Jurkat, Clone E6-1 (cell line): ENCODE data around the gene NLRP11. TPM values are rescaled to one million over a fixed set of nuclear protein-coding genes. Genes with fewer than 3 reads are reported as not detected.

Experiments
- DNase-seq: peaks from one replicate; pipeline ENCODE4 v3.0.0-alpha.2; 2011; ENCODE audit warnings: low read depth, low spot score
- H3K4me3 ChIP-seq: 2 replicates; pipeline ENCODE4 v1.5.1; 2011; ENCODE audit warnings: mild to moderate bottlenecking, low read length, control low read depth, moderate library complexity
- polyA plus RNA-seq: library from polyadenylated mRNA; unstranded; fragments of >200 nt; gene quantifications from one replicate; pipeline ENCODE4 v1.2.1, GENCODE V29; 2012; ENCODE audit warnings: missing spikeins; ENCODE audit not compliant: insufficient read length, insufficient read depth

NLRP11 gene
- polyA plus RNA-seq = not detected

GRCh38 chr19:55831846-55832245 lies at the start of gene NLRP11:
NLRP11 (minus strand) TSS chr19:55831999; CDS start chr19:55818174, 13,825 bp downstream.
- DNase-seq = no peak

GRCh38 chr19:55877211-55877610 lies 45.4 kb upstream of the NLRP11 start:
- no peak for DNase-seq
- no peak overlapping the region for H3K4me3 ChIP-seq

More at GRCh38 chr19:55831846-55832245, at the start of gene NLRP11:
- no peak within 1 kb of the TSS for H3K4me3 ChIP-seq

- no peak for DNase-seq
Measured at GRCh38 chr19:55870736-55871135, 38.9 kb upstream of the NLRP11 start.

GRCh38 chr19:55867101-55867500 lies 35.3 kb upstream of the NLRP11 start:
- no peak for DNase-seq
- H3K4me3 ChIP-seq = no peak overlapping the region

More at GRCh38 chr19:55870736-55871135, 38.9 kb upstream of the NLRP11 start:
- no peak overlapping the region for H3K4me3 ChIP-seq

GRCh38 chr19:55866521-55866920 lies 34.7 kb upstream of the NLRP11 start:
- no peak overlapping the region for H3K4me3 ChIP-seq
- peak; percentile 3 for DNase-seq

- H3K4me3 ChIP-seq = no peak overlapping the region
- no peak for DNase-seq
Measured at GRCh38 chr19:55858969-55859368, 27.2 kb upstream of the NLRP11 start.

- no peak overlapping the region for H3K4me3 ChIP-seq
- no peak for DNase-seq
Measured at GRCh38 chr19:55858401-55858800, 26.6 kb upstream of the NLRP11 start.

- no peak overlapping the region for H3K4me3 ChIP-seq
- DNase-seq = no peak
Measured at GRCh38 chr19:55857974-55858373, 26.2 kb upstream of the NLRP11 start.

- no peak for DNase-seq
- H3K4me3 ChIP-seq = no peak overlapping the region
Measured at GRCh38 chr19:55857149-55857548, 25.4 kb upstream of the NLRP11 start.

GRCh38 chr19:55855160-55855559 lies 23.4 kb upstream of the NLRP11 start:
- DNase-seq = no peak

GRCh38 chr19:55838906-55839305 lies 7.1 kb upstream of the NLRP11 start:
- H3K4me3 ChIP-seq = no peak overlapping the region
- no peak for DNase-seq

More at GRCh38 chr19:55855160-55855559, 23.4 kb upstream of the NLRP11 start:
- H3K4me3 ChIP-seq = no peak overlapping the region

GRCh38 chr19:55838251-55838650 lies 6.5 kb upstream of the NLRP11 start:
- DNase-seq = no peak
- no peak overlapping the region for H3K4me3 ChIP-seq

GRCh38 chr19:55836340-55836739 lies 4.5 kb upstream of the NLRP11 start, which contains the start of gene NLRP4:
NLRP4 (plus strand) TSS chr19:55836540; CDS start chr19:55852081, 15,541 bp downstream.
- H3K4me3 ChIP-seq = no peak within 1 kb of the TSS
- DNase-seq = no peak

- no peak overlapping the region for H3K4me3 ChIP-seq
- DNase-seq = no peak
Measured at GRCh38 chr19:55832676-55833075, 877 bp upstream of the NLRP11 start.

- no peak overlapping the region for H3K4me3 ChIP-seq
- DNase-seq = no peak
Measured at GRCh38 chr19:55830656-55831055, 1.1 kb downstream of the NLRP11 start.

- no peak overlapping the region for H3K4me3 ChIP-seq
- no peak for DNase-seq
Measured at GRCh38 chr19:55820037-55820436, 11.8 kb downstream of the NLRP11 start.

GRCh38 chr19:55813906-55814305 lies 17.9 kb downstream of the NLRP11 start:
- DNase-seq = no peak
- no peak overlapping the region for H3K4me3 ChIP-seq

GRCh38 chr19:55812449-55812848 lies 19.4 kb downstream of the NLRP11 start:
- no peak overlapping the region for H3K4me3 ChIP-seq
- no peak for DNase-seq

- no peak overlapping the region for H3K4me3 ChIP-seq
- DNase-seq = no peak
Measured at GRCh38 chr19:55811340-55811739, 20.5 kb downstream of the NLRP11 start.

- DNase-seq = peak; percentile 86
Measured at GRCh38 chr19:55809381-55810058, 22.3 kb downstream of the NLRP11 start.

GRCh38 chr19:55802281-55802680 lies 29.5 kb downstream of the NLRP11 start:
- no peak overlapping the region for H3K4me3 ChIP-seq
- DNase-seq = no peak

More at GRCh38 chr19:55809381-55810058, 22.3 kb downstream of the NLRP11 start:
- H3K4me3 ChIP-seq = no peak overlapping the region
